Measurements from ENCODE around the gene GNA12. TPM values are rescaled to one million over a fixed set of nuclear protein-coding genes. Genes with fewer than 3 reads are reported as not detected.

GNA12 gene
- total and polyA plus RNA-seq, 4 donors = 3.7 to 19.0 (median 11.3) TPM

- no peaks in the 10 kb centered on the region for H3K27me3 ChIP-seq (ENCODE audit: control insufficient read depth in 4 of 4, insufficient read depth in 4 of 4, low read length in 3 of 4)
- no peak for DNase-seq (ENCODE audit: low spot score)
- no peak overlapping the region for H3K27ac ChIP-seq (ENCODE audit: low read depth in 1 of 2, low read length in 2 of 2)
- WGBS = 94% methylated on average over 4 of the region's 4 CpGs
- no peak overlapping the region for H3K9ac ChIP-seq (ENCODE audit: low read depth in 1 of 2, low read length in 2 of 2)
- no peak for TF ChIP-seq SP1 (IDR thresholded peaks at IDR 0.05)
- no peak for TF ChIP-seq ATF3 (IDR thresholded peaks at IDR 0.05)
- no peak for TF ChIP-seq EGR1 (IDR thresholded peaks at IDR 0.05; ENCODE audit: low read depth in 2 of 2)
- TF ChIP-seq CTCF (IDR thresholded peaks at IDR 0.05; ENCODE audit: low read depth, low read length, missing input control) = no peak
- peaks cover 0 to 2% (median 0%) of the 10 kb centered on the region in 4 donors for H3K36me3 ChIP-seq (ENCODE audit: control insufficient read depth in 4 of 4, insufficient read depth in 3 of 4, low read depth in 1 of 4, low read length in 3 of 4)
- H3K9me3 ChIP-seq (ENCODE audit: control insufficient read depth in 4 of 4, low read length in 3 of 4) = no peaks in the 10 kb centered on the region
- peaks cover 0 to 3% (median 0%) of the 10 kb centered on the region in 4 donors for H3K4me1 ChIP-seq (ENCODE audit: control insufficient read depth in 4 of 4, insufficient read depth in 4 of 4, low read length in 3 of 4)
- H3K4me3 ChIP-seq (ENCODE audit: low read depth in 1 of 3, low read length in 3 of 3) = no peak overlapping the region
Measured at GRCh38 chr7:2799253-2799652, 44.9 kb downstream of the GNA12 start.

- no peak overlapping the region for H3K27ac ChIP-seq (ENCODE audit: low read depth in 1 of 2, low read length in 2 of 2)
- TF ChIP-seq REST (IDR thresholded peaks at IDR 0.05) = no peak
- TF ChIP-seq FOXA2 (IDR thresholded peaks at IDR 0.05) = no peak
- TF ChIP-seq ZBTB33 (IDR thresholded peaks at IDR 0.05) = no peak
- no peak for TF ChIP-seq SP1 (IDR thresholded peaks at IDR 0.05)
- no peaks in the 10 kb centered on the region for H3K27me3 ChIP-seq (ENCODE audit: control insufficient read depth in 4 of 4, insufficient read depth in 4 of 4, low read length in 3 of 4)
- 88% methylated on average over 2 of the region's 2 CpGs for WGBS
- peaks cover 0 to 4% (median 1%) of the 10 kb centered on the region in 4 donors for H3K36me3 ChIP-seq (ENCODE audit: control insufficient read depth in 4 of 4, insufficient read depth in 3 of 4, low read depth in 1 of 4, low read length in 3 of 4)
- no peak for DNase-seq (ENCODE audit: low spot score)
- H3K4me1 ChIP-seq (ENCODE audit: control insufficient read depth in 4 of 4, insufficient read depth in 4 of 4, low read length in 3 of 4) = peaks cover 0 to 3% (median 0%) of the 10 kb centered on the region in 4 donors
- H3K9ac ChIP-seq (ENCODE audit: low read depth in 1 of 2, low read length in 2 of 2) = no peak overlapping the region
- no peaks in the 10 kb centered on the region for H3K9me3 ChIP-seq (ENCODE audit: control insufficient read depth in 4 of 4, low read length in 3 of 4)
- H3K4me3 ChIP-seq (ENCODE audit: low read depth in 1 of 3, low read length in 3 of 3) = no peak overlapping the region
Measured at GRCh38 chr7:2798669-2799068, 45.4 kb downstream of the GNA12 start.

All from liver (tissue), 9 donors.